MCF 10A (cell line): ENCODE results near the gene CAMK1D. TPM values are rescaled to one million over a fixed set of nuclear protein-coding genes. Genes with fewer than 3 reads are reported as not detected.

ENCODE experiments used
- BruUV-seq: library from RNA; stranded (reverse); fragments of 400-500 nt; replicated peaks from 2 replicates; lab custom pipeline; 2021; lab: Mats Ljungman, UMichigan
- CTCF ChIA-PET: fragments of 300-600 bp; sonication (Branson Sonifier 250); formaldehyde crosslinking; extraction: SDS; loops from one replicate; lab custom pipeline; 2021; ENCODE audit warnings: antibody characterized with exemption, inconsistent platforms; lab: Yijun Ruan, JAX
- POLR2A ChIA-PET: fragments of 300-600, 350-650 bp; sonication (Branson Sonifier 250); formaldehyde crosslinking; extraction: SDS; loops from one replicate; lab custom pipeline; 2020; ENCODE audit warnings: antibody characterized with exemption, inconsistent platforms; lab: Yijun Ruan, JAX
- DNase-seq: peaks from one replicate; pipeline ENCODE4 v3.0.0-alpha.2; 2018; ENCODE audit not compliant: unreplicated experiment
- H3K27ac Mint-ChIP-seq: one replicate; pipeline ENCODE4 v1.8.0; 2022; ENCODE audit warnings: mild to moderate bottlenecking, low read depth, mixed read lengths; ENCODE audit not compliant: unreplicated experiment
- H3K27me3 Mint-ChIP-seq: one replicate; pipeline ENCODE4 v1.8.0; 2022; ENCODE audit warnings: mixed read lengths; ENCODE audit not compliant: insufficient read depth, unreplicated experiment
- H3K36me3 Mint-ChIP-seq: one replicate; pipeline ENCODE4 v1.8.0; 2022; ENCODE audit warnings: mild to moderate bottlenecking, moderate library complexity, mixed read lengths; ENCODE audit not compliant: insufficient read depth, unreplicated experiment
- H3K4me1 Mint-ChIP-seq: one replicate; pipeline ENCODE4 v1.8.0; 2022; ENCODE audit warnings: mixed read lengths; ENCODE audit not compliant: insufficient read depth, unreplicated experiment
- H3K4me3 Mint-ChIP-seq: one replicate; pipeline ENCODE4 v1.8.0; 2022; ENCODE audit warnings: mild to moderate bottlenecking, moderate library complexity, mixed read lengths; ENCODE audit not compliant: unreplicated experiment
- H3K9me3 Mint-ChIP-seq: one replicate; pipeline ENCODE4 v1.8.0; 2022; ENCODE audit warnings: mixed read lengths; ENCODE audit not compliant: unreplicated experiment
- intact Hi-C: fragments of 100-400 bp; cut with micrococcal nuclease; formaldehyde crosslinking; loops from 2 replicates; pipeline ENCODE4 v1.14.1; 2022
- total RNA-seq: library from RNA; stranded (reverse); gene quantifications from 2 replicates; pipeline ENCODE4 v1.2.3, GENCODE V29; 2022
- TF ChIP-seq, protein P1 (sequence below): fragments of 200-600 bp; IDR thresholded peaks from one replicate; pipeline ENCODE4 v1.8.0; 2022; ENCODE audit warnings: antibody characterized with exemption, mild to moderate bottlenecking; ENCODE audit not compliant: unreplicated experiment

The CAMK1D gene
- total RNA-seq, 1 experiment from 2014 or later, result 1.7 TPM

- DNase-seq, result no peak
- Mint-ChIP-seq H3K27ac (no peak overlapping the region), H3K36me3 (no peaks in the 10 kb centered on the region), H3K9me3 (no peaks in the 10 kb centered on the region), H3K4me3 (no peak overlapping the region), H3K27me3 (no peaks in the 10 kb centered on the region), H3K4me1 (no peaks in the 10 kb centered on the region)
- intact Hi-C loops, result no loop called here
- no TSS peak for BruUV-seq
- CTCF ChIA-PET, result interaction anchor here (0.6 kb wide), 1 partner anchor 620 kb away, joined by 3 read pairs; no protein-coding TSS in a partner anchor
- TF ChIP-seq, protein P1, sequence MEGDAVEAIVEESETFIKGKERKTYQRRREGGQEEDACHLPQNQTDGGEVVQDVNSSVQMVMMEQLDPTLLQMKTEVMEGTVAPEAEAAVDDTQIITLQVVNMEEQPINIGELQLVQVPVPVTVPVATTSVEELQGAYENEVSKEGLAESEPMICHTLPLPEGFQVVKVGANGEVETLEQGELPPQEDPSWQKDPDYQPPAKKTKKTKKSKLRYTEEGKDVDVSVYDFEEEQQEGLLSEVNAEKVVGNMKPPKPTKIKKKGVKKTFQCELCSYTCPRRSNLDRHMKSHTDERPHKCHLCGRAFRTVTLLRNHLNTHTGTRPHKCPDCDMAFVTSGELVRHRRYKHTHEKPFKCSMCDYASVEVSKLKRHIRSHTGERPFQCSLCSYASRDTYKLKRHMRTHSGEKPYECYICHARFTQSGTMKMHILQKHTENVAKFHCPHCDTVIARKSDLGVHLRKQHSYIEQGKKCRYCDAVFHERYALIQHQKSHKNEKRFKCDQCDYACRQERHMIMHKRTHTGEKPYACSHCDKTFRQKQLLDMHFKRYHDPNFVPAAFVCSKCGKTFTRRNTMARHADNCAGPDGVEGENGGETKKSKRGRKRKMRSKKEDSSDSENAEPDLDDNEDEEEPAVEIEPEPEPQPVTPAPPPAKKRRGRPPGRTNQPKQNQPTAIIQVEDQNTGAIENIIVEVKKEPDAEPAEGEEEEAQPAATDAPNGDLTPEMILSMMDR, result no peak
- POLR2A ChIA-PET, result no interaction called here
Measured at GRCh38 chr10:12649012-12649584, 299.8 kb downstream of the CAMK1D start.

- TF ChIP-seq, protein P1, result no peak
- ChIA-PET CTCF (no interaction called here), POLR2A (interaction anchor here (0.6 kb wide), 1 partner anchor 8 kb away, joined by 3 read pairs; no protein-coding TSS in a partner anchor)
- H3K27ac Mint-ChIP-seq, result no peak overlapping the region
- BruUV-seq, result no TSS peak
- DNase-seq, result no peak
- no peaks in the 10 kb centered on the region for H3K27me3 Mint-ChIP-seq
- H3K9me3 Mint-ChIP-seq, result no peaks in the 10 kb centered on the region
- H3K4me3 Mint-ChIP-seq, result no peak overlapping the region
- intact Hi-C loops, result no loop called here
- H3K36me3 Mint-ChIP-seq, result no peaks in the 10 kb centered on the region
- no peaks in the 10 kb centered on the region for H3K4me1 Mint-ChIP-seq
Measured at GRCh38 chr10:12650122-12650521, 300.8 kb downstream of the CAMK1D start.

- Mint-ChIP-seq H3K4me3 (no peak overlapping the region), H3K36me3 (no peaks in the 10 kb centered on the region), H3K27me3 (no peaks in the 10 kb centered on the region), H3K27ac (no peak overlapping the region), H3K9me3 (no peaks in the 10 kb centered on the region), H3K4me1 (no peaks in the 10 kb centered on the region)
- DNase-seq, result no peak
- no TSS peak for BruUV-seq
- CTCF ChIA-PET, result interaction anchor here (0.6 kb wide), 1 partner anchor 408 kb away, joined by 3 read pairs; no protein-coding TSS in a partner anchor
- POLR2A ChIA-PET, result interaction anchor here (0.6 kb wide), 1 partner anchor 9 kb away, joined by 3 read pairs; no protein-coding TSS in a partner anchor
- intact Hi-C loops, result no loop called here
- TF ChIP-seq, protein P1, result no peak
Measured at GRCh38 chr10:12650538-12651298, 301.4 kb downstream of the CAMK1D start.

DNA sequence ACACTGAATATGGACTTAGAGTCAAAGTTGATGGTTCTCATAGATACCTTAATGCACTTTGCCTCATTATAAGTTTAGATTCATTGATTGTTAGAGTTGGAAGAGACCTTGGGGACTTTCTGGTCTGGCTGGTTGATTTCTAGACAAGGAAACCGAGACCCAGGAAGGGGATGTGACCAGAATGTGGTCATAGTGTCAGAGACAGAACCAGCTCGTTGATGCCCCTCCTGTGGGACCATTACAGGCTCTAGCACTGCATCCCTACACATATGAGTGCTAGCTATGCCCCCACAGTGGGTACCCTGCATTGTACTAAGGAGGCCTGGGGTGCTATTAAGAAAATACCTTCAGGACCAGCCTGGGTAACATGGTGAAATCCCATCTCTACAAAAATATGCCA is 306.6 kb downstream of the CAMK1D start:
- Mint-ChIP-seq H3K27me3 (no peaks in the 10 kb centered on the region), H3K4me1 (no peaks in the 10 kb centered on the region), H3K4me3 (no peak overlapping the region), H3K36me3 (no peaks in the 10 kb centered on the region), H3K9me3 (no peaks in the 10 kb centered on the region), H3K27ac (no peak overlapping the region)
- TF ChIP-seq, protein P1, result no peak
- no TSS peak for BruUV-seq
- no peak for DNase-seq
- intact Hi-C loops, result loop anchor here (1.0 to 2.0 kb wide), 4 partner anchors 55 to 441 kb away; partner anchors contain the start of gene CAMK1D
- CTCF ChIA-PET, result interaction anchor here (0.6 to 6.0 kb wide), 33 partner anchors 9 to 1637 kb away, joined by 3 to 126 read pairs (median 5); no protein-coding TSS in a partner anchor
- POLR2A ChIA-PET, result interaction anchor here (0.5 to 1.8 kb wide), 8 partner anchors 16 to 393 kb away, joined by 3 to 7 read pairs (median 3); partner anchors contain the start of gene CAMK1D
